ENCODE results near the gene KCNK13. TPM values are rescaled to one million over a fixed set of nuclear protein-coding genes. Genes with fewer than 3 reads are reported as not detected.
"Not testable (repeated sequence)": the region's sequence is repeated elsewhere in the genome, so short reads cannot be mapped to it uniquely, and the experiment has no call there.

Gene KCNK13
- 3.2 and 3.8 TPM in 2 replicates for total RNA-seq (ENCODE audit: low replicate concordance)
- long read RNA-seq, partial matches to known transcripts = 0 of 1 reads
- long read RNA-seq, other reads (novel, unspliced or antisense) = 0 of 1 reads

GRCh38 chr14:90061685-90062126, at the start of gene KCNK13:
KCNK13 (plus strand) TSS chr14:90061994; CDS start chr14:90062206, 212 bp downstream.
- Mint-ChIP-seq H3K4me1 (ENCODE audit: unreplicated experiment) (peaks cover 6% of the 10 kb centered on the region), H3K27ac (no peak within 1 kb of the TSS), H3K36me3 (no peaks in the 10 kb centered on the region), H3K9me3 (no peaks in the 10 kb centered on the region), H3K4me3 (peak within 1 kb of the TSS; percentile 91), H3K27me3 (peaks cover 77% of the 10 kb centered on the region)
- TF ChIP-seq CTCF (conservative IDR thresholded peaks at IDR 0.05) = no peak
- DNase-seq (ENCODE audit: extremely low spot score, unreplicated experiment) = no peak

- no peak for DNase-seq (ENCODE audit: extremely low spot score, unreplicated experiment)
- H3K9me3 Mint-ChIP-seq = peaks cover 5% of the 10 kb centered on the region
- TF ChIP-seq CTCF (conservative IDR thresholded peaks at IDR 0.05) = no peak
- H3K4me1 Mint-ChIP-seq (ENCODE audit: unreplicated experiment) = no peaks in the 10 kb centered on the region
- peaks cover 48% of the 10 kb centered on the region for H3K36me3 Mint-ChIP-seq
- no peak overlapping the region for H3K4me3 Mint-ChIP-seq
- no peaks in the 10 kb centered on the region for H3K27me3 Mint-ChIP-seq
- no peak overlapping the region for H3K27ac Mint-ChIP-seq
Observed at GRCh38 chr14:90017371-90017770, 44.4 kb upstream of the KCNK13 start.

GRCh38 chr14:90019824-90020523, 41.8 kb upstream of the KCNK13 start:
- peaks cover 44% of the 10 kb centered on the region for H3K36me3 Mint-ChIP-seq
- no peaks in the 10 kb centered on the region for H3K27me3 Mint-ChIP-seq
- H3K4me1 Mint-ChIP-seq (ENCODE audit: unreplicated experiment) = no peaks in the 10 kb centered on the region
- DNase-seq (ENCODE audit: extremely low spot score, unreplicated experiment) = no peak
- no peak overlapping the region for H3K4me3 Mint-ChIP-seq
- no peaks in the 10 kb centered on the region for H3K9me3 Mint-ChIP-seq
- H3K27ac Mint-ChIP-seq = no peak overlapping the region
- TF ChIP-seq CTCF (conservative IDR thresholded peaks at IDR 0.05) = no peak

- H3K36me3 Mint-ChIP-seq = peaks cover 45% of the 10 kb centered on the region
- no peak for TF ChIP-seq CTCF (conservative IDR thresholded peaks at IDR 0.05)
- H3K9me3 Mint-ChIP-seq = no peaks in the 10 kb centered on the region
- no peak overlapping the region for H3K27ac Mint-ChIP-seq
- H3K4me3 Mint-ChIP-seq = no peak overlapping the region
- H3K27me3 Mint-ChIP-seq = no peaks in the 10 kb centered on the region
- no peaks in the 10 kb centered on the region for H3K4me1 Mint-ChIP-seq (ENCODE audit: unreplicated experiment)
- no peak for DNase-seq (ENCODE audit: extremely low spot score, unreplicated experiment)
Observed at GRCh38 chr14:90023176-90023896, 38.5 kb upstream of the KCNK13 start.

- TF ChIP-seq CTCF (conservative IDR thresholded peaks at IDR 0.05) = no peak
- Mint-ChIP-seq H3K9me3 (no peaks in the 10 kb centered on the region), H3K27me3 (no peaks in the 10 kb centered on the region), H3K4me1 (ENCODE audit: unreplicated experiment) (no peaks in the 10 kb centered on the region), H3K36me3 (peaks cover 45% of the 10 kb centered on the region), H3K27ac (peak overlapping the region; percentile 73), H3K4me3 (no peak overlapping the region)
- DNase-seq (ENCODE audit: extremely low spot score, unreplicated experiment) = no peak
Observed at GRCh38 chr14:90024910-90025309, 36.9 kb upstream of the KCNK13 start.

GRCh38 chr14:90026608-90027007, 35.2 kb upstream of the KCNK13 start:
- H3K4me1 Mint-ChIP-seq (ENCODE audit: unreplicated experiment); DNase-seq (ENCODE audit: extremely low spot score, unreplicated experiment); H3K27me3 Mint-ChIP-seq; H3K9me3 Mint-ChIP-seq; H3K4me3 Mint-ChIP-seq; H3K27ac Mint-ChIP-seq: not testable (repeated sequence)
- H3K36me3 Mint-ChIP-seq = peaks cover 45% of the 10 kb centered on the region

Measured in type B pancreatic cell (in vitro differentiated cells).